Astrocyte (in vitro differentiated cells and primary cell): Measurements from ENCODE around the gene PHLPP2. TPM values are rescaled to one million over a fixed set of nuclear protein-coding genes. Genes with fewer than 3 reads are reported as not detected.

Experiments
- DNase-seq: peaks from one replicate; pipeline ENCODE4 v3.0.0-alpha.2; 2010; ENCODE audit warnings: low read depth
- FAIRE-seq: peaks from 2 replicates; lab custom pipeline; 2011; peaks lifted over from hg19 to GRCh38; lab: Jason Lieb, UNC
- H2AFZ ChIP-seq: 2 replicates; pipeline ENCODE4 v1.6.0; 2012; ENCODE audit warnings: low read depth, low read length, inconsistent platforms
- H3K27ac ChIP-seq: 2 replicates; pipeline ENCODE4 v1.5.1; 2011; ENCODE audit warnings: low read depth, low read length, inconsistent platforms
- H3K27me3 ChIP-seq: 2 replicates; pipeline ENCODE4 v1.6.0; 2011; ENCODE audit warnings: low read length, inconsistent platforms; ENCODE audit not compliant: insufficient read depth
- H3K36me3 ChIP-seq: 2 replicates; pipeline ENCODE4 v1.5.1; 2011; ENCODE audit warnings: low read length, inconsistent platforms; ENCODE audit not compliant: insufficient read depth
- H3K4me1 ChIP-seq: 2 replicates; pipeline ENCODE4 v1.5.1; 2011; ENCODE audit warnings: low read length, inconsistent platforms; ENCODE audit not compliant: insufficient read depth
- H3K4me2 ChIP-seq: 2 replicates; pipeline ENCODE4 v1.6.0; 2012; ENCODE audit warnings: low read length, inconsistent platforms
- H3K4me3 ChIP-seq: 2 replicates; pipeline ENCODE4 v1.5.1; 2011; ENCODE audit warnings: low read depth, mild to moderate bottlenecking, low read length, inconsistent platforms; ENCODE audit not compliant: insufficient read depth
- H3K79me2 ChIP-seq: 2 replicates; pipeline ENCODE4 v1.6.0; 2012; ENCODE audit warnings: mild to moderate bottlenecking, low read length, inconsistent platforms; ENCODE audit not compliant: insufficient read depth
- H3K9ac ChIP-seq: 2 replicates; pipeline ENCODE4 v1.6.0; 2012; ENCODE audit warnings: mild to moderate bottlenecking, low read length, inconsistent platforms
- H3K9me3 ChIP-seq: 2 replicates; pipeline ENCODE4 v1.5.1; 2012; ENCODE audit warnings: low read depth, mild to moderate bottlenecking, low read length, inconsistent platforms; ENCODE audit not compliant: insufficient read depth
- H4K20me1 ChIP-seq: 2 replicates; pipeline ENCODE4 v1.6.0; 2012; ENCODE audit warnings: low read length, inconsistent platforms; ENCODE audit not compliant: insufficient read depth
- H3K27ac Mint-ChIP-seq: one replicate; pipeline ENCODE4 v1.8.0; 2021; ENCODE audit warnings: mild to moderate bottlenecking, mixed read lengths; ENCODE audit not compliant: unreplicated experiment
- H3K27me3 Mint-ChIP-seq: one replicate; pipeline ENCODE4 v1.8.0; 2021; ENCODE audit warnings: low read depth, mixed read lengths; ENCODE audit not compliant: unreplicated experiment
- H3K36me3 Mint-ChIP-seq: one replicate; pipeline ENCODE4 v1.8.0; 2021; ENCODE audit warnings: low read depth, mixed read lengths; ENCODE audit not compliant: unreplicated experiment
- H3K4me1 Mint-ChIP-seq: one replicate; pipeline ENCODE4 v1.8.0; 2021; ENCODE audit warnings: low read depth, mixed read lengths; ENCODE audit not compliant: unreplicated experiment
- H3K4me3 Mint-ChIP-seq: one replicate; pipeline ENCODE4 v1.8.0; 2021; ENCODE audit warnings: mild to moderate bottlenecking, moderate library complexity, mixed read lengths; ENCODE audit not compliant: unreplicated experiment
- H3K9me3 Mint-ChIP-seq: one replicate; pipeline ENCODE4 v1.8.0; 2021; ENCODE audit warnings: mild to moderate bottlenecking, mixed read lengths; ENCODE audit not compliant: unreplicated experiment
- CTCF ChIP-seq: IDR thresholded peaks from 2 replicates; pipeline ENCODE4 v1.5.1; 2011; ENCODE audit warnings: low read depth, mild to moderate bottlenecking, inconsistent platforms, low read length, moderate library complexity; ENCODE audit not compliant: insufficient read depth
- EZH2 ChIP-seq: IDR thresholded peaks from 2 replicates; pipeline ENCODE4 v1.6.1; 2012; ENCODE audit warnings: mild to moderate bottlenecking, low read length, inconsistent platforms; ENCODE audit not compliant: insufficient read depth
- total RNA-seq: library from RNA; stranded (reverse); gene quantifications from 2 replicates; pipeline ENCODE4 v1.2.1, GENCODE V29; 2021

The PHLPP2 gene
- total RNA-seq, 1 donor from 2014 or later, result 5.4 TPM

- Mint-ChIP-seq H3K4me1 (no peaks in the 10 kb centered on the region), H3K27ac (no peak overlapping the region), H3K9me3 (no peaks in the 10 kb centered on the region), H3K27me3 (no peaks in the 10 kb centered on the region), H3K4me3 (no peak overlapping the region), H3K36me3 (peaks cover 8% of the 10 kb centered on the region)
- DNase-seq (no peak), FAIRE-seq (no peak)
- Histone ChIP-seq H3K9me3 (no peaks in the 10 kb centered on the region), H2AFZ (no peak overlapping the region), H4K20me1 (peaks cover 11% of the 10 kb centered on the region), H3K27me3 (no peaks in the 10 kb centered on the region), H3K4me2 (no peak overlapping the region), H3K9ac (no peak overlapping the region), H3K27ac (no peak overlapping the region), H3K4me3 (no peak overlapping the region), H3K36me3 (peaks cover 50% of the 10 kb centered on the region), H3K4me1 (no peaks in the 10 kb centered on the region), H3K79me2 (no peaks in the 10 kb centered on the region)
- TF ChIP-seq EZH2, result no peak
- no peak for TF ChIP-seq CTCF
Measured at GRCh38 chr16:71754108-71754507, 29.6 kb upstream of the PHLPP2 start.

GRCh38 chr16:71748226-71748625, 23.7 kb upstream of the PHLPP2 start:
- Histone ChIP-seq H3K9ac (no peak overlapping the region), H2AFZ (no peak overlapping the region), H3K9me3 (no peaks in the 10 kb centered on the region), H3K79me2 (no peaks in the 10 kb centered on the region), H3K4me3 (no peak overlapping the region), H3K27ac (no peak overlapping the region), H3K27me3 (no peaks in the 10 kb centered on the region), H4K20me1 (peaks cover 3% of the 10 kb centered on the region), H3K4me1 (no peaks in the 10 kb centered on the region), H3K36me3 (peaks cover 51% of the 10 kb centered on the region), H3K4me2 (no peak overlapping the region)
- no peaks in the 10 kb centered on the region for H3K9me3 Mint-ChIP-seq
- H3K27ac Mint-ChIP-seq, result no peak overlapping the region
- H3K4me1 Mint-ChIP-seq, result no peaks in the 10 kb centered on the region
- TF ChIP-seq CTCF, result no peak
- TF ChIP-seq EZH2, result no peak
- H3K4me3 Mint-ChIP-seq, result no peak overlapping the region
- no peak for DNase-seq
- no peak for FAIRE-seq
- H3K36me3 Mint-ChIP-seq, result peaks cover 8% of the 10 kb centered on the region
- no peaks in the 10 kb centered on the region for H3K27me3 Mint-ChIP-seq

GRCh38 chr16:71746442-71747046, 22.0 kb upstream of the PHLPP2 start:
- Histone ChIP-seq H4K20me1 (peaks cover 3% of the 10 kb centered on the region), H3K27ac (no peak overlapping the region), H3K4me1 (no peaks in the 10 kb centered on the region), H3K4me2 (no peak overlapping the region), H3K4me3 (no peak overlapping the region), H3K27me3 (no peaks in the 10 kb centered on the region), H3K9me3 (no peaks in the 10 kb centered on the region), H3K36me3 (peaks cover 51% of the 10 kb centered on the region), H2AFZ (no peak overlapping the region), H3K79me2 (no peaks in the 10 kb centered on the region), H3K9ac (no peak overlapping the region)
- H3K9me3 Mint-ChIP-seq, result no peaks in the 10 kb centered on the region
- FAIRE-seq, result peak; percentile 55
- TF ChIP-seq CTCF, result peak; percentile 79
- no peak for TF ChIP-seq EZH2
- peak; percentile 18 for DNase-seq
- peaks cover 10% of the 10 kb centered on the region for H3K36me3 Mint-ChIP-seq
- H3K4me3 Mint-ChIP-seq, result no peak overlapping the region
- no peaks in the 10 kb centered on the region for H3K4me1 Mint-ChIP-seq
- no peaks in the 10 kb centered on the region for H3K27me3 Mint-ChIP-seq
- H3K27ac Mint-ChIP-seq, result no peak overlapping the region
